Stimulated activated CD4-positive, alpha-beta T cell treated with anti-CD3 and anti-CD28 coated beads, TNF-alpha, amount 100 ng/mL, for 48 hours (primary cell): ENCODE measurements around the gene PSPN.

Source experiments
- DNase-seq, 3 donors: peaks; one replicate each; pipeline ENCODE4 v3.0.0-alpha.2; 2020; ENCODE audit warnings: low read depth in 3 of 3

Gene PSPN

DNA sequence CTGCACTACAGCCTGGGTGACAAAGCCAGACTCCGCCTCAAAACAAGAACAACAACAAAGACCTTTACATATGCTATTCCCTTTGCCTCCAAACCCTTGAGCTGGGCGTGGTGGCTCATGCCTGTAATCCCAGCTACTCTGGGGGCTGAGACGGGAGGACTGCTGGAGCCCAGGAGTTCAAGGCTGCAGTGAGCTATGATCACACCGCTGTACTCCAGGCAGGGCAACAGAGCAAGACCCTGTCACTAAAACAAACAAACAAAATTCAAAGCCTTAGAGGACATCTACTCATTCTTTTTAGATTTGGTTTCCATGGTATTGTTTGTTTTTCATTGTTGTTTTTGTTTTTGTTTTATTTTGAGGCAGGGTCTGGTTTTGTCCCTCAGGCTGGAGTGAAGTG lies 50.1 kb downstream of the PSPN start:
- no peak for DNase-seq
